Keratinocyte (primary cell): ENCODE data around the gene CD44. TPM values are rescaled to one million over a fixed set of nuclear protein-coding genes. Genes with fewer than 3 reads are reported as not detected.

Experiments
- DNase-seq: peaks from one replicate; pipeline ENCODE4 v3.0.0-alpha.2; 2011; ENCODE audit warnings: low read depth, missing footprints, low spot score
- FAIRE-seq: peaks from 2 replicates; lab custom pipeline; 2011; peaks lifted over from hg19 to GRCh38; lab: Jason Lieb, UNC
- H2AFZ ChIP-seq: 2 replicates; pipeline ENCODE4 v1.6.0; 2012; ENCODE audit warnings: low read length, control low read depth, inconsistent platforms; ENCODE audit not compliant: control insufficient read depth
- H3K27ac ChIP-seq: 2 replicates; pipeline ENCODE4 v1.5.1; 2011; ENCODE audit warnings: low read length; ENCODE audit not compliant: control insufficient read depth, insufficient read depth
- H3K27me3 ChIP-seq: 3 replicates; pipeline ENCODE4 v1.6.0; 2011; ENCODE audit warnings: low read length; ENCODE audit not compliant: control insufficient read depth, insufficient read depth; ENCODE audit errors: extremely low read depth
- H3K36me3 ChIP-seq, 2 experiments: 2 replicates in 1 of 2; 3 replicates in 1 of 2; pipeline ENCODE4 v1.5.1; 2011; ENCODE audit warnings: low read length in 2 of 2, mild to moderate bottlenecking in 1 of 2; ENCODE audit not compliant: control insufficient read depth in 2 of 2, insufficient read depth in 2 of 2; ENCODE audit errors: extremely low read depth in 1 of 2
- H3K4me1 ChIP-seq: 3 replicates; pipeline ENCODE4 v1.5.1; 2011; ENCODE audit warnings: low read length; ENCODE audit not compliant: control insufficient read depth, insufficient read depth; ENCODE audit errors: extremely low read depth
- H3K4me2 ChIP-seq: 3 replicates; pipeline ENCODE4 v1.6.0; 2011; ENCODE audit warnings: low read depth, low read length; ENCODE audit not compliant: control insufficient read depth, insufficient read depth; ENCODE audit errors: extremely low read depth
- H3K4me3 ChIP-seq, 3 experiments: fragments of 200-600 bp in 1 of 3; sonication (generic) in 1 of 3; 2 replicates in 2 of 3; 3 replicates in 1 of 3; pipeline ENCODE4 v1.5.1; 2011 to 2016; ENCODE audit warnings: low read length in 3 of 3, mild to moderate bottlenecking in 3 of 3, control low read depth in 2 of 3, inconsistent platforms in 1 of 3, low read depth in 1 of 3, mixed read lengths in 1 of 3, mixed run types in 1 of 3, moderate library complexity in 1 of 3; ENCODE audit not compliant: control insufficient read depth in 2 of 3, insufficient read depth in 2 of 3; ENCODE audit errors: extremely low read depth in 1 of 3
- H3K79me2 ChIP-seq: 2 replicates; pipeline ENCODE4 v1.6.0; 2012; ENCODE audit warnings: low read length; ENCODE audit not compliant: control insufficient read depth, insufficient read depth
- H3K9ac ChIP-seq: 3 replicates; pipeline ENCODE4 v1.6.0; 2011; ENCODE audit warnings: low read length; ENCODE audit not compliant: control insufficient read depth, insufficient read depth; ENCODE audit errors: extremely low read depth
- H3K9me1 ChIP-seq: 3 replicates; pipeline ENCODE4 v1.6.0; 2011; ENCODE audit warnings: low read length; ENCODE audit not compliant: control insufficient read depth, insufficient read depth; ENCODE audit errors: extremely low read depth
- H3K9me3 ChIP-seq: 2 replicates; pipeline ENCODE4 v1.5.1; 2012; ENCODE audit warnings: low read depth, low read length; ENCODE audit not compliant: control insufficient read depth
- H4K20me1 ChIP-seq: 3 replicates; pipeline ENCODE4 v1.6.0; 2011; ENCODE audit warnings: low read length; ENCODE audit not compliant: control insufficient read depth, insufficient read depth; ENCODE audit errors: extremely low read depth
- EZH2 ChIP-seq: IDR thresholded peaks from one replicate; pipeline ENCODE4 v1.6.1; 2012; ENCODE audit warnings: inconsistent platforms, mild to moderate bottlenecking, low read length, moderate library complexity
- dilution Hi-C: fragments of 300-500 bp; cut with MboI; formaldehyde crosslinking; loops from one replicate; pipeline ENCODE4 v1.7.0; 2020; ENCODE audit warnings: low sequenced_read_pairs; ENCODE audit not compliant: extremely low pct_ligation_motif_present
- polyA plus RNA-seq, 5 experiments: library from polyadenylated mRNA; depleted of rRNA in 3 of 5; stranded (reverse) in 3 of 5; stranded (forward) in 1 of 5; unstranded in 1 of 5; fragments of >200 nt; gene quantifications; 1 replicate in 1 of 5; 2 replicates in 3 of 5; 3 replicates in 1 of 5; pipeline versions ENCODE4 v1.2.1 to v1.2.3, GENCODE V29; 2011 to 2012; ENCODE audit warnings: missing spikeins in 2 of 5, low read depth in 1 of 5, low replicate concordance in 1 of 5
- TF ChIP-seq, protein P1 (sequence below), 3 experiments: IDR thresholded peaks in 1 of 3; conservative IDR thresholded peaks in 1 of 3; optimal IDR thresholded peaks in 1 of 3; 2 replicates in 2 of 3; 3 replicates in 1 of 3; pipeline versions ENCODE3 to v1.5.1; 2011; ENCODE audit warnings: low read length in 3 of 3, mild to moderate bottlenecking in 3 of 3, moderate library complexity in 2 of 3, control low read depth in 1 of 3, inconsistent platforms in 1 of 3; ENCODE audit not compliant: insufficient read depth in 2 of 3; ENCODE audit errors: extremely low read depth in 1 of 3

The CD44 gene
- polyA plus RNA-seq, 1 donor (not counting 4 experiments of a cell fraction or from before 2014, with no cell fraction given), result 2,038 TPM

GRCh38 chr11:35174666-35175065, 35.7 kb downstream of the CD44 start:
- DNase-seq (no peak), FAIRE-seq (no peak)
- H3K4me1 ChIP-seq, result peaks cover 74% of the 10 kb centered on the region
- H3K4me2 ChIP-seq, result no peak overlapping the region
- H3K27ac ChIP-seq, result peak overlapping the region; percentile 45
- no peaks in the 10 kb centered on the region for H3K9me1 ChIP-seq
- H3K36me3 ChIP-seq, result peaks cover 34 to 35% of the 10 kb centered on the region in 2 experiments
- TF ChIP-seq EZH2, result no peak
- TF ChIP-seq, protein P1, sequence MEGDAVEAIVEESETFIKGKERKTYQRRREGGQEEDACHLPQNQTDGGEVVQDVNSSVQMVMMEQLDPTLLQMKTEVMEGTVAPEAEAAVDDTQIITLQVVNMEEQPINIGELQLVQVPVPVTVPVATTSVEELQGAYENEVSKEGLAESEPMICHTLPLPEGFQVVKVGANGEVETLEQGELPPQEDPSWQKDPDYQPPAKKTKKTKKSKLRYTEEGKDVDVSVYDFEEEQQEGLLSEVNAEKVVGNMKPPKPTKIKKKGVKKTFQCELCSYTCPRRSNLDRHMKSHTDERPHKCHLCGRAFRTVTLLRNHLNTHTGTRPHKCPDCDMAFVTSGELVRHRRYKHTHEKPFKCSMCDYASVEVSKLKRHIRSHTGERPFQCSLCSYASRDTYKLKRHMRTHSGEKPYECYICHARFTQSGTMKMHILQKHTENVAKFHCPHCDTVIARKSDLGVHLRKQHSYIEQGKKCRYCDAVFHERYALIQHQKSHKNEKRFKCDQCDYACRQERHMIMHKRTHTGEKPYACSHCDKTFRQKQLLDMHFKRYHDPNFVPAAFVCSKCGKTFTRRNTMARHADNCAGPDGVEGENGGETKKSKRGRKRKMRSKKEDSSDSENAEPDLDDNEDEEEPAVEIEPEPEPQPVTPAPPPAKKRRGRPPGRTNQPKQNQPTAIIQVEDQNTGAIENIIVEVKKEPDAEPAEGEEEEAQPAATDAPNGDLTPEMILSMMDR (optimal IDR thresholded peaks at IDR 0.05 in 1 of 3, IDR thresholded peaks at IDR 0.05 in 1 of 3, conservative IDR thresholded peaks at IDR 0.05 in 1 of 3; ENCODE audit: extremely low read depth in 1 of 3, insufficient read depth in 2 of 3, low read length in 3 of 3), result no peak
- H3K79me2 ChIP-seq, result peaks cover 94% of the 10 kb centered on the region
- H3K9ac ChIP-seq, result no peak overlapping the region
- H3K9me3 ChIP-seq, result no peaks in the 10 kb centered on the region
- no peak overlapping the region for H2AFZ ChIP-seq
- H3K27me3 ChIP-seq, result no peaks in the 10 kb centered on the region
- H4K20me1 ChIP-seq, result peaks cover 29% of the 10 kb centered on the region
- no peak overlapping the region for H3K4me3 ChIP-seq
- dilution Hi-C loops, result no loop called here

DNA sequence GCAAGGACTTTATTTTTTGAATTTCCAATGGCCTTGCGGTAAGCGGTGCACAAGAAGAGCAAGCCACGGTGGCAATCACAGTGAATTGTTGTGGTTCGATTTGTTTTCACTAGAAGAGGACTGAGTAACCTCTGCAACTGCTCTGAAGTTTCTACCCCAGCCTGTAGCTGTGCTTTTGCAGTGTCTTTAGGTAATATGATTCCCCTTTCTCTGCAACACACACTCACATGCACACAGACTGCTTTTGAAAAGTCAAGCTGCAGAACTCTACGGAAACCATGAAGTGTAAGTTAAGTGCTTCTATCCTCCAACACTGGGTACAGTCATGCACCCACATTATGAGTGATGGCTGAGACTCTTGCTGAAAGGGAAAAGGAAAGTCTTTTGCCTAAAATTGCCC, 38.4 kb downstream of the CD44 start:
- no peak overlapping the region for H3K4me3 ChIP-seq
- no peak for TF ChIP-seq EZH2
- TF ChIP-seq, protein P1 (optimal IDR thresholded peaks at IDR 0.05 in 1 of 3, IDR thresholded peaks at IDR 0.05 in 1 of 3, conservative IDR thresholded peaks at IDR 0.05 in 1 of 3; ENCODE audit: extremely low read depth in 1 of 3, insufficient read depth in 2 of 3, low read length in 3 of 3), result no peak
- dilution Hi-C loops, result no loop called here
- no peaks in the 10 kb centered on the region for H3K9me1 ChIP-seq
- no peaks in the 10 kb centered on the region for H3K27me3 ChIP-seq
- FAIRE-seq, result no peak
- H4K20me1 ChIP-seq, result peaks cover 22% of the 10 kb centered on the region
- peaks cover 51% of the 10 kb centered on the region for H3K4me1 ChIP-seq
- no peak overlapping the region for H2AFZ ChIP-seq
- no peak overlapping the region for H3K4me2 ChIP-seq
- no peaks in the 10 kb centered on the region for H3K9me3 ChIP-seq
- no peak overlapping the region for H3K27ac ChIP-seq
- peaks cover 88% of the 10 kb centered on the region for H3K79me2 ChIP-seq
- H3K36me3 ChIP-seq, result peaks cover 36 to 49% of the 10 kb centered on the region in 2 experiments
- no peak for DNase-seq
- H3K9ac ChIP-seq, result no peak overlapping the region
